A549 (cell line): ENCODE data around the gene API5. TPM values are rescaled to one million over a fixed set of nuclear protein-coding genes. Genes with fewer than 3 reads are reported as not detected.

Experiments
- ATAC-seq, 2 experiments: fragments of 200-7000 bp in 1 of 2; fragments of >200 bp in 1 of 2; cut with Nextera tagmentation in 1 of 2; cut with Tn5 transposase in 1 of 2; 3 replicates each; pipeline versions ENCODE4 v1.8.0 to v1.9.1; 2018 to 2020; ENCODE audit warnings: mild to moderate bottlenecking in 1 of 2, moderate library complexity in 1 of 2
- CTCF ChIA-PET: fragments of 300-600 bp; sonication (Branson Sonifier 250); formaldehyde crosslinking; extraction: SDS; loops from one replicate; lab custom pipeline; 2021; ENCODE audit warnings: antibody characterized with exemption, inconsistent platforms; lab: Yijun Ruan, JAX
- POLR2A ChIA-PET: fragments of 350-600 bp; formaldehyde crosslinking; extraction: SDS; loops from one replicate; lab custom pipeline; 2021; ENCODE audit warnings: antibody characterized with exemption, inconsistent platforms; lab: Yijun Ruan, JAX
- DNase-seq, 2 experiments: peaks; one replicate each; pipeline versions ENCODE4 v3.0.0 to v3.0.0-alpha.2; 2011 to 2016; ENCODE audit warnings: low read depth in 1 of 2, low spot score in 1 of 2
- FAIRE-seq: peaks from 2 replicates; lab custom pipeline; 2011; peaks lifted over from hg19 to GRCh38; lab: Jason Lieb, UNC
- H3K27ac ChIP-seq, 2 experiments: fragments of >200 bp; sonication (Bioruptor Twin); formaldehyde crosslinking; 3 replicates each; pipeline ENCODE4 v1.5.1; 2016 to 2017
- H3K4me1 ChIP-seq: fragments of >200 bp; sonication (Bioruptor Twin); formaldehyde crosslinking; 3 replicates; pipeline ENCODE4 v1.6.1; 2016
- H3K4me2 ChIP-seq: fragments of >200 bp; sonication (Bioruptor Twin); formaldehyde crosslinking; 3 replicates; pipeline ENCODE4 v1.6.1; 2016
- H3K4me3 ChIP-seq: fragments of >200 bp; sonication (Bioruptor Twin); formaldehyde crosslinking; 3 replicates; pipeline ENCODE4 v1.5.1; 2016
- H3K9me3 ChIP-seq: fragments of >200 bp; sonication (Bioruptor Twin); formaldehyde crosslinking; 3 replicates; pipeline ENCODE4 v1.6.1; 2016
- BCL3 ChIP-seq: fragments of >200 bp; sonication (Bioruptor Twin); formaldehyde crosslinking; IDR thresholded peaks from 3 replicates; pipeline ENCODE4 v1.6.1; 2016
- BHLHE40 ChIP-seq: IDR thresholded peaks from 2 replicates; pipeline ENCODE4 v1.6.1; 2012; ENCODE audit warnings: low read depth, low read length, inconsistent platforms
- CEBPB ChIP-seq, 2 experiments: fragments of >200 bp in 1 of 2; sonication (Bioruptor Twin) in 1 of 2; formaldehyde crosslinking in 1 of 2; IDR thresholded peaks; 2 replicates each; pipeline ENCODE4 v1.6.1; 2012 to 2016
- CHD4 ChIP-seq: fragments of 200-600 bp; sonication (generic); IDR thresholded peaks from 2 replicates; pipeline ENCODE4 v1.6.1; 2016; ENCODE audit warnings: antibody characterized with exemption, mild to moderate bottlenecking, borderline replicate concordance
- EP300 ChIP-seq, 2 experiments: fragments of >200 bp; sonication (Bioruptor Twin); formaldehyde crosslinking; IDR thresholded peaks; 2 replicates in 1 of 2; 3 replicates in 1 of 2; pipeline ENCODE4 v1.6.1; 2016 to 2017
- FOSB ChIP-seq: fragments of 250-450 bp; sonication (Bioruptor Pico); IDR thresholded peaks from 2 replicates; pipeline ENCODE4 v1.5.0; 2020; ENCODE audit warnings: mild to moderate bottlenecking, moderate library complexity
- FOSL2 ChIP-seq, 2 experiments: fragments of 450-650 bp in 1 of 2; fragments of >200 bp in 1 of 2; sonication (Bioruptor Twin) in 1 of 2; formaldehyde crosslinking; IDR thresholded peaks; 2 replicates each; pipeline versions ENCODE4 v1.5.0 to v1.6.1; 2016 to 2020; ENCODE audit warnings: mild to moderate bottlenecking in 1 of 2, moderate library complexity in 1 of 2
- GATA3 ChIP-seq: IDR thresholded peaks from 2 replicates; pipeline ENCODE4 v1.6.1; 2012; ENCODE audit warnings: borderline replicate concordance
- HDAC2 ChIP-seq: fragments of 200-600 bp; sonication (generic); IDR thresholded peaks from 2 replicates; pipeline ENCODE4 v1.6.1; 2016
- HEYL ChIP-seq: fragments of 250-450 bp; sonication (Bioruptor Pico); IDR thresholded peaks from 2 replicates; pipeline ENCODE4 v1.8.0; 2021; ENCODE audit warnings: mild to moderate bottlenecking, moderate library complexity
- HOXB5 ChIP-seq: fragments of 250-450 bp; sonication (Bioruptor Pico); IDR thresholded peaks from 2 replicates; pipeline ENCODE4 v1.5.0; 2020; ENCODE audit warnings: mild to moderate bottlenecking, moderate library complexity
- JUNB ChIP-seq: fragments of >200 bp; sonication (Bioruptor Twin); formaldehyde crosslinking; IDR thresholded peaks from 2 replicates; pipeline ENCODE4 v1.6.1; 2016
- KDM1A ChIP-seq: fragments of 200-600 bp; sonication (generic); IDR thresholded peaks from 2 replicates; pipeline ENCODE4 v1.6.1; 2016; ENCODE audit warnings: low read depth, mild to moderate bottlenecking
- MAX ChIP-seq: IDR thresholded peaks from 2 replicates; pipeline ENCODE4 v1.6.1; 2012
- NPAS2 ChIP-seq: fragments of 250-450 bp; sonication (Bioruptor Pico); IDR thresholded peaks from 2 replicates; pipeline ENCODE4 v1.8.0; 2022; ENCODE audit warnings: mild to moderate bottlenecking, moderate library complexity, borderline replicate concordance
- PBX3 ChIP-seq: IDR thresholded peaks from 2 replicates; pipeline ENCODE4 v1.6.1; 2012
- POLR2AphosphoS2 ChIP-seq: conservative IDR thresholded peaks from 2 replicates; pipeline ENCODE4 v1.6.1; 2012; ENCODE audit warnings: low read length, improper control_type of control experiment, inconsistent platforms
- RAD21 ChIP-seq, 2 experiments: fragments of >200 bp in 1 of 2; sonication (Bioruptor Twin) in 1 of 2; formaldehyde crosslinking in 1 of 2; IDR thresholded peaks in 1 of 2; conservative IDR thresholded peaks in 1 of 2; 2 replicates in 1 of 2; 3 replicates in 1 of 2; pipeline ENCODE4 v1.6.1; 2012 to 2018; ENCODE audit warnings: inconsistent platforms in 1 of 2
- RNF2 ChIP-seq: fragments of 200-600 bp; sonication (generic); IDR thresholded peaks from 2 replicates; pipeline ENCODE4 v1.6.1; 2016; ENCODE audit warnings: low read depth, mild to moderate bottlenecking, antibody characterized with exemption, moderate library complexity, borderline replicate concordance
- TP53 ChIP-seq: fragments of 250-450 bp; sonication (Bioruptor Pico); IDR thresholded peaks from 2 replicates; pipeline ENCODE4 v1.5.0; 2021; ENCODE audit warnings: mild to moderate bottlenecking, moderate library complexity
- USF2 ChIP-seq: fragments of 450-650 bp; IDR thresholded peaks from 2 replicates; pipeline ENCODE4 v1.6.1; 2014; ENCODE audit warnings: antibody characterized with exemption
- ZC3H11A ChIP-seq: fragments of 450-650 bp; IDR thresholded peaks from 2 replicates; pipeline ENCODE4 v1.6.1; 2014; ENCODE audit warnings: antibody characterized with exemption, mild to moderate bottlenecking
- ZFP36 ChIP-seq: fragments of 450-650 bp; IDR thresholded peaks from 2 replicates; pipeline ENCODE4 v1.6.1; 2014; ENCODE audit warnings: borderline replicate concordance; ENCODE audit not compliant: partially characterized antibody
- ZSCAN20 ChIP-seq: fragments of 250-450 bp; sonication (Bioruptor Pico); IDR thresholded peaks from 2 replicates; pipeline ENCODE4 v1.8.0; 2022; ENCODE audit warnings: mild to moderate bottlenecking, moderate library complexity
- WGBS: methylation state at CpG from one replicate; pipeline ENCODE4 v1.1.6; 2017; ENCODE audit errors: missing lambda C conversion rate; 5-methylcytosine and 5-hydroxymethylcytosine counted together
- polyA plus RNA-seq, 4 experiments: library from polyadenylated mRNA; depleted of rRNA in 3 of 4; stranded (reverse); fragments of >200 nt; fragmentation: RNase III in 1 of 4; extraction: RNeasy Plus Mini Kit Qiagen cat#74134 plus additional on column Dnase treatment in 1 of 4; gene quantifications; 2 replicates in 3 of 4; 3 replicates in 1 of 4; pipeline ENCODE4 v1.2.3, GENCODE V29; 2011 to 2017
- TF ChIP-seq, protein P1 (sequence below): fragments of 200-600 bp; sonication (generic); IDR thresholded peaks from 2 replicates; pipeline ENCODE4 v1.6.1; 2016; ENCODE audit warnings: antibody characterized with exemption, mild to moderate bottlenecking, moderate library complexity
- TF ChIP-seq, protein P2 (sequence below): fragments of 250-450 bp; sonication (Bioruptor Pico); IDR thresholded peaks from 2 replicates; pipeline ENCODE4 v1.5.0; 2020; ENCODE audit warnings: low read depth, mild to moderate bottlenecking, moderate library complexity

Gene API5
- polyA plus RNA-seq, 2 of the 4 experiments (the other 2 are of a cell fraction): 87.7 to 127 TPM

DNA sequence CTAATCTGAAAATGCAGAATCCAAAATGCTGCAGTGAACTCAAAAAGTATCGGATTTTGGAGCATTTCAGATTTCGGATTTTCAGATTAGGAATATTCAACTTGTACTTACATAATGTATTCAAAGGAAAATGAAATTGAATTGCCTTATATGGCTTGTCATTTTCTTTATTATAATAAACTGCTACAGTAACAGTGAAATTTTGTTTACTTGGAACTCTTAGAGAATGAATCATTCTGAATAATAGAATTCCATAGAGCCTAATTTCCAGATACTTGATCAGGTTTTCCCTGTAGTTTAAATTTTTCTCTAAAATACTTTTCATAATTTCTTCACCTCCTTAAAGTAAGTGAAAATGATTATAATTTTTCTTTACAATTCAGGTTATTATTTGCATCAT, 64.3 kb downstream of the API5 start:
- Histone ChIP-seq H3K4me3 (no peak overlapping the region), H3K9me3 (no peaks in the 10 kb centered on the region), H3K4me1 (peaks cover 18% of the 10 kb centered on the region), H3K4me2 (peak overlapping the region; percentile 41; the same call in 2 of the 3 replicates), H3K27ac (no peak overlapping the region)
- ChIA-PET POLR2A (no interaction called here), CTCF (no interaction called here)
- 94% methylated on average over 2 of the region's 2 CpGs for WGBS
- no peak for ATAC-seq
- no peak for DNase-seq
- no peak for FAIRE-seq
- TF ChIP-seq HDAC2 (no peak), ZFP36 (no peak), FOSB (no peak), BHLHE40 (no peak), PBX3 (no peak), FOSL2 (IDR thresholded peaks at IDR 0.05) (no peak), FOSL2 (CRISPR knock-in tag; IDR thresholded peaks at IDR 0.05) (no peak), CEBPB (IDR thresholded peaks at IDR 0.05) (no peak), NPAS2 (CRISPR knock-in tag) (no peak), RAD21 (conservative IDR thresholded peaks at IDR 0.05 in 1 of 2, IDR thresholded peaks at IDR 0.05 in 1 of 2) (no peak)

DNA sequence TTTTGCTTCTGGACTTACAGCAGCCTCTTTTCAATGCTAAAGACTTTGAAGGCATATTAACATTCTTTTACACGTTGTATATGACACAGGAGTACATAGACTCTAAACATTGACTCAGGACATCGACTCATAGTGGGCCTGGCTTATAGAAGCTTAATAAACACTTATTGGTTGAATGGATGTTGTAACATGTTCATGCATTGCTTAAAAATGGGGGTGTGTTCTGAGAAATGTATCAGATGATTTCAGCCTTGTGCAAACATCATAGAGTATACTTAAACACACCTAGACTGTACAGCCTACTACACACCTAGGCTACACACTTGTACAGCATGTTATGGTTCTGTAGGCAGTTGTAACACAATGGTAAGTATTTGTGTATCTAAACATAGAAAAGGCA, 64.8 kb downstream of the API5 start:
- Histone ChIP-seq H3K9me3 (no peaks in the 10 kb centered on the region), H3K4me3 (no peak overlapping the region), H3K4me2 (peak overlapping the region; percentile 41), H3K4me1 (peaks cover 18% of the 10 kb centered on the region), H3K27ac (no peak overlapping the region)
- ChIA-PET POLR2A (no interaction called here), CTCF (no interaction called here)
- ATAC-seq: peak; percentile 86 to 94
- WGBS: 25% methylated on average over 2 of the region's 2 CpGs
- TF ChIP-seq CEBPB (IDR thresholded peaks at IDR 0.05) (0 out of 4 replicates have a peak, but pooled peaks of 1 of the 2 experiments have one; percentile 46), FOSL2 (IDR thresholded peaks at IDR 0.05) (no peak), FOSL2 (CRISPR knock-in tag; IDR thresholded peaks at IDR 0.05) (peak; percentile 32), BCL3 (no peak)
- TF ChIP-seq, protein P1, sequence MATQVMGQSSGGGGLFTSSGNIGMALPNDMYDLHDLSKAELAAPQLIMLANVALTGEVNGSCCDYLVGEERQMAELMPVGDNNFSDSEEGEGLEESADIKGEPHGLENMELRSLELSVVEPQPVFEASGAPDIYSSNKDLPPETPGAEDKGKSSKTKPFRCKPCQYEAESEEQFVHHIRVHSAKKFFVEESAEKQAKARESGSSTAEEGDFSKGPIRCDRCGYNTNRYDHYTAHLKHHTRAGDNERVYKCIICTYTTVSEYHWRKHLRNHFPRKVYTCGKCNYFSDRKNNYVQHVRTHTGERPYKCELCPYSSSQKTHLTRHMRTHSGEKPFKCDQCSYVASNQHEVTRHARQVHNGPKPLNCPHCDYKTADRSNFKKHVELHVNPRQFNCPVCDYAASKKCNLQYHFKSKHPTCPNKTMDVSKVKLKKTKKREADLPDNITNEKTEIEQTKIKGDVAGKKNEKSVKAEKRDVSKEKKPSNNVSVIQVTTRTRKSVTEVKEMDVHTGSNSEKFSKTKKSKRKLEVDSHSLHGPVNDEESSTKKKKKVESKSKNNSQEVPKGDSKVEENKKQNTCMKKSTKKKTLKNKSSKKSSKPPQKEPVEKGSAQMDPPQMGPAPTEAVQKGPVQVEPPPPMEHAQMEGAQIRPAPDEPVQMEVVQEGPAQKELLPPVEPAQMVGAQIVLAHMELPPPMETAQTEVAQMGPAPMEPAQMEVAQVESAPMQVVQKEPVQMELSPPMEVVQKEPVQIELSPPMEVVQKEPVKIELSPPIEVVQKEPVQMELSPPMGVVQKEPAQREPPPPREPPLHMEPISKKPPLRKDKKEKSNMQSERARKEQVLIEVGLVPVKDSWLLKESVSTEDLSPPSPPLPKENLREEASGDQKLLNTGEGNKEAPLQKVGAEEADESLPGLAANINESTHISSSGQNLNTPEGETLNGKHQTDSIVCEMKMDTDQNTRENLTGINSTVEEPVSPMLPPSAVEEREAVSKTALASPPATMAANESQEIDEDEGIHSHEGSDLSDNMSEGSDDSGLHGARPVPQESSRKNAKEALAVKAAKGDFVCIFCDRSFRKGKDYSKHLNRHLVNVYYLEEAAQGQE: no peak
- DNase-seq: peak in 1 of 2 experiments; percentile 52
- no peak for FAIRE-seq

DNA sequence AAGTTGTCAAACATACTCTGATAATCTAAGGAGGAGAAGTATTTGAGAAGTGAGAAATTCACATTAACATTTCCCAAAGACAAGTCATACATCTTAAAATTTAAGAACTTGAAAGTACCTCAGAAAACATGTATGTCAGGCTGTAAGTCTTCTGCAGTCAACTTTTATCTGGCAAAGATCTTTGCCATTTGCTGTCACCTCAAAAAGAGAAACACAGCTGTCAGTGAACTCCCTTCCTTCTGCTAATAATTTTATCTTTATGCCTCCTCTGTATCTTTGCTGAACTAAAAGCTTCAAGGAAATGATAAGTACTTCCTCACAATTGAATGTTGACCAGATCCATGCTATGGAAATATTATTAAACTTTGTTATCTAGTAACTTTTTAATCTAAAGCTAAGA, 65.6 kb downstream of the API5 start:
- Histone ChIP-seq H3K9me3 (no peaks in the 10 kb centered on the region), H3K27ac (no peak overlapping the region), H3K4me2 (no peak overlapping the region), H3K4me1 (peaks cover 18% of the 10 kb centered on the region), H3K4me3 (no peak overlapping the region)
- POLR2A ChIA-PET: no interaction called here
- CTCF ChIA-PET: interaction anchor here (0.9 kb wide), 1 partner anchor 42 kb away, joined by 3 read pairs; no protein-coding TSS in a partner anchor
- DNase-seq (no peak), ATAC-seq (no peak), FAIRE-seq (no peak)
- TF ChIP-seq, protein P2, sequence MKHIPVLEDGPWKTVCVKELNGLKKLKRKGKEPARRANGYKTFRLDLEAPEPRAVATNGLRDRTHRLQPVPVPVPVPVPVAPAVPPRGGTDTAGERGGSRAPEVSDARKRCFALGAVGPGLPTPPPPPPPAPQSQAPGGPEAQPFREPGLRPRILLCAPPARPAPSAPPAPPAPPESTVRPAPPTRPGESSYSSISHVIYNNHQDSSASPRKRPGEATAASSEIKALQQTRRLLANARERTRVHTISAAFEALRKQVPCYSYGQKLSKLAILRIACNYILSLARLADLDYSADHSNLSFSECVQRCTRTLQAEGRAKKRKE (CRISPR knock-in tag): no peak
- no peak for TF ChIP-seq POLR2AphosphoS2
- no peak for TF ChIP-seq TP53 (CRISPR knock-in tag)
- no peak for TF ChIP-seq EP300 (IDR thresholded peaks at IDR 0.05)
- no peak for TF ChIP-seq HEYL
- no peak for TF ChIP-seq PBX3
- TF ChIP-seq USF2: no peak
- no peak for TF ChIP-seq HOXB5 (CRISPR knock-in tag)
- TF ChIP-seq CHD4: no peak
- TF ChIP-seq ZSCAN20 (CRISPR knock-in tag): no peak
- no peak for TF ChIP-seq MAX
- TF ChIP-seq RNF2: no peak
- TF ChIP-seq ZC3H11A: no peak
- TF ChIP-seq GATA3: no peak
- TF ChIP-seq JUNB: no peak
- TF ChIP-seq KDM1A: no peak
